Pancreas (tissue), 10 donors: ENCODE measurements around the gene PITPNC1. TPM values are rescaled to one million over a fixed set of nuclear protein-coding genes. Genes with fewer than 3 reads are reported as not detected.
A peak's percentile ranks its signal among the peaks of the same experiment; 100 is the strongest.

ENCODE experiments used
- ATAC-seq, 4 donors: fragments of 200-7000 bp; cut with Tn5 transposase; one replicate each; pipeline versions ENCODE4 v1.8.0 to v1.9.1; 2020; ENCODE audit warnings: mild to moderate bottlenecking in 4 of 4, moderate library complexity in 4 of 4
- DNase-seq, 6 donors: peaks; one replicate each; pipeline ENCODE4 v3.0.0-alpha.2; 2020
- FAIRE-seq: peaks from 2 replicates; lab custom pipeline; 2012; peaks lifted over from hg19 to GRCh38; lab: Jason Lieb, UNC
- H3K27ac ChIP-seq, 4 donors: fragments of 200-600 bp; sonication (generic); 1 replicate in 3 of 4; 2 replicates in 1 of 4; pipeline versions ENCODE4 v1.5.0 to v1.8.0; 2020
- H3K27me3 ChIP-seq, 4 donors: fragments of 200-600 bp; one replicate each; pipeline ENCODE4 v1.8.0; 2021
- H3K36me3 ChIP-seq, 3 donors: fragments of 200-600 bp; sonication (generic) in 1 of 3; one replicate each; pipeline versions ENCODE4 v1.5.0 to v1.8.0; 2020 to 2021
- H3K4me1 ChIP-seq, 3 donors: fragments of 200-600 bp; one replicate each; pipeline ENCODE4 v1.8.0; 2021
- H3K4me3 ChIP-seq, 4 donors: fragments of 200-600 bp; sonication (generic) in 2 of 4; one replicate each; pipeline versions ENCODE4 v1.5.0 to v1.8.0; 2020 to 2021
- H3K9me3 ChIP-seq, 4 donors: fragments of 200-600 bp; one replicate each; pipeline ENCODE4 v1.8.0; 2021
- whole genome bisulfite sequencing, 2 donors: extraction: QIAGEN DNeasy Blood & Tissue Kit; methylation state at CpG; one replicate each; pipeline ENCODE4 v1.1.7; 2013; 5-methylcytosine and 5-hydroxymethylcytosine counted together
- intact Hi-C, 3 donors: fragments of 100-400 bp; cut with DNase I; formaldehyde crosslinking; loops; one replicate each; pipeline versions ENCODE4 v1.11.1 to v1.14.2; 2022
- polyA plus RNA-seq, 2 donors: library from polyadenylated mRNA; stranded (reverse); fragments of 200-250 nt; gene quantifications; one replicate each; pipeline ENCODE4 v1.2.3, GENCODE V29; 2013
- total RNA-seq, 6 donors: library from RNA; stranded (reverse); fragmentation: NEBNext Ultra II Directional in 4 of 6; extraction: Animal tissue kit (Norgen Biotek cat#: 25700) in 4 of 6; gene quantifications; one replicate each; pipeline versions ENCODE4 v1.2.1 to v1.2.4, GENCODE V29; 2021 to 2023
- TF ChIP-seq, protein P1 (sequence below), 4 donors: fragments of 200-600 bp; sonication (generic) in 3 of 4; IDR thresholded peaks; one replicate each; pipeline versions ENCODE4 v1.5.0 to v1.8.0; 2021; ENCODE audit warnings: antibody characterized with exemption in 4 of 4
- donor health status: healthy with polysubstance abuse.
- donor health status: DM: no; HTN: no; CAD: no; lungs with moderate emphysema.
- donor health status: DM: no; HTN: no; CAD: no.
- donor health status: control.
- donor health status: control.
- donor health status: Bipolar disorder and iron deficiency.
- donor health status: DM: yes; HTN: yes; CAD: no.
- donor health status: DM: no; HTN: no; CAD: no.
- donor health status: DM: no; HTN: no; CAD: no.
- donor health status: DM: yes; HTN: yes; CAD: no.

The PITPNC1 gene
- total and polyA plus RNA-seq, 8 donors: 9.5 to 28.8 (median 24.4) TPM

GRCh38 chr17:67353161-67353560 is 23.9 kb upstream of the PITPNC1 start:
- H3K4me3 ChIP-seq: no peak overlapping the region
- DNase-seq (no peak), FAIRE-seq (no peak), ATAC-seq (no peak)
- WGBS, 2 donors: 92 to 95% methylated on average over 9 to 10 of the region's 10 CpGs
- H3K27me3 ChIP-seq: no peaks in the 10 kb centered on the region
- H3K4me1 ChIP-seq: peaks cover 0 to 6% (median 5%) of the 10 kb centered on the region in 3 donors
- H3K9me3 ChIP-seq: no peaks in the 10 kb centered on the region
- intact Hi-C loops: no loop called here
- TF ChIP-seq, protein P1, sequence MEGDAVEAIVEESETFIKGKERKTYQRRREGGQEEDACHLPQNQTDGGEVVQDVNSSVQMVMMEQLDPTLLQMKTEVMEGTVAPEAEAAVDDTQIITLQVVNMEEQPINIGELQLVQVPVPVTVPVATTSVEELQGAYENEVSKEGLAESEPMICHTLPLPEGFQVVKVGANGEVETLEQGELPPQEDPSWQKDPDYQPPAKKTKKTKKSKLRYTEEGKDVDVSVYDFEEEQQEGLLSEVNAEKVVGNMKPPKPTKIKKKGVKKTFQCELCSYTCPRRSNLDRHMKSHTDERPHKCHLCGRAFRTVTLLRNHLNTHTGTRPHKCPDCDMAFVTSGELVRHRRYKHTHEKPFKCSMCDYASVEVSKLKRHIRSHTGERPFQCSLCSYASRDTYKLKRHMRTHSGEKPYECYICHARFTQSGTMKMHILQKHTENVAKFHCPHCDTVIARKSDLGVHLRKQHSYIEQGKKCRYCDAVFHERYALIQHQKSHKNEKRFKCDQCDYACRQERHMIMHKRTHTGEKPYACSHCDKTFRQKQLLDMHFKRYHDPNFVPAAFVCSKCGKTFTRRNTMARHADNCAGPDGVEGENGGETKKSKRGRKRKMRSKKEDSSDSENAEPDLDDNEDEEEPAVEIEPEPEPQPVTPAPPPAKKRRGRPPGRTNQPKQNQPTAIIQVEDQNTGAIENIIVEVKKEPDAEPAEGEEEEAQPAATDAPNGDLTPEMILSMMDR (IDR thresholded peaks at IDR 0.05): no peak
- H3K36me3 ChIP-seq: peaks cover 0 to 37% (median 17%) of the 10 kb centered on the region in 3 donors
- H3K27ac ChIP-seq: no peak overlapping the region

DNA sequence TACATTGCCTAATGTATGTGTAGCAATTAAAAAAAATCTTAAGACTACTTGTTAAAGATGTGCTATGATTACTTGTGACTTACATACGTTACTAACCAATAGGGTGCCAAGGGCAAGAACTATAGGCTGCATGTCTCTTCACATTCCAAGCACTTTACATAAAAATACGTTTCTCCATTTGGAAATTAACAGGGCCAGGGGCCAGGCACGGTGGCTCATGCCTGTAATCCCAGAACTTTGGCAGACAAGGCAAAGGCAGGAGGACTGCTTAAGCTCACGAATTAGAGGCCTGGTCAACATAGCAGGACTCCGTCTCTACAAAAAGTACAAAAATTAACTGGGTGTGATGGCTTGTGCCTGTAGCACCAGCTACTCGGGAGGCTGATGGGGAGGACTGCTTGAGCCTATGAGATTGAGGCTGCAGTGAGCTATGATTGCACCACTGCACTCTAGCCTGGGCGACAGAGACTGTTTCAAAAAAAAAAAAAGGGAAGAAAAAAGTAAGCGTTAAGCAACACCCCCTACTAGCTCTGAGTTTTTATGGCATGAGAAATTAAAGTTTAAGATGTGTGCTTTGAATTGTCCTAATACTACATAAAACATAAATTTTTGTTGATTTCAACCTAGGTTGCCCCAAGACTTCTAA is 23.0 kb upstream of the PITPNC1 start:
- FAIRE-seq: no peak
- TF ChIP-seq, protein P1 (IDR thresholded peaks at IDR 0.05): no peak
- Histone ChIP-seq H3K27ac (no peak overlapping the region), H3K4me3 (no peak overlapping the region), H3K9me3 (no peaks in the 10 kb centered on the region), H3K27me3 (no peaks in the 10 kb centered on the region), H3K36me3 (peaks cover 0 to 28% (median 15%) of the 10 kb centered on the region in 3 donors), H3K4me1 (peaks cover 0 to 6% (median 5%) of the 10 kb centered on the region in 3 donors)
- no peak for DNase-seq
- 89 to 93% methylated on average over 8 of the region's 8 CpGs for WGBS, 2 donors
- intact Hi-C loops: no loop called here
- peak in 1 of 4 donors; percentile 38 for ATAC-seq

GRCh38 chr17:67358612-67359011 is 18.5 kb upstream of the PITPNC1 start:
- FAIRE-seq (no peak), DNase-seq (no peak), ATAC-seq (no peak)
- intact Hi-C loops: no loop called here
- Histone ChIP-seq H3K4me1 (peaks cover 14 to 26% (median 17%) of the 10 kb centered on the region in 3 donors), H3K9me3 (no peaks in the 10 kb centered on the region), H3K4me3 (no peak overlapping the region), H3K27ac (no peak overlapping the region), H3K36me3 (peaks cover 0 to 11% (median 9%) of the 10 kb centered on the region in 3 donors), H3K27me3 (no peaks in the 10 kb centered on the region)
- 71 to 73% methylated on average over 2 of the region's 2 CpGs for WGBS, 2 donors
- TF ChIP-seq, protein P1 (IDR thresholded peaks at IDR 0.05): no peak

DNA sequence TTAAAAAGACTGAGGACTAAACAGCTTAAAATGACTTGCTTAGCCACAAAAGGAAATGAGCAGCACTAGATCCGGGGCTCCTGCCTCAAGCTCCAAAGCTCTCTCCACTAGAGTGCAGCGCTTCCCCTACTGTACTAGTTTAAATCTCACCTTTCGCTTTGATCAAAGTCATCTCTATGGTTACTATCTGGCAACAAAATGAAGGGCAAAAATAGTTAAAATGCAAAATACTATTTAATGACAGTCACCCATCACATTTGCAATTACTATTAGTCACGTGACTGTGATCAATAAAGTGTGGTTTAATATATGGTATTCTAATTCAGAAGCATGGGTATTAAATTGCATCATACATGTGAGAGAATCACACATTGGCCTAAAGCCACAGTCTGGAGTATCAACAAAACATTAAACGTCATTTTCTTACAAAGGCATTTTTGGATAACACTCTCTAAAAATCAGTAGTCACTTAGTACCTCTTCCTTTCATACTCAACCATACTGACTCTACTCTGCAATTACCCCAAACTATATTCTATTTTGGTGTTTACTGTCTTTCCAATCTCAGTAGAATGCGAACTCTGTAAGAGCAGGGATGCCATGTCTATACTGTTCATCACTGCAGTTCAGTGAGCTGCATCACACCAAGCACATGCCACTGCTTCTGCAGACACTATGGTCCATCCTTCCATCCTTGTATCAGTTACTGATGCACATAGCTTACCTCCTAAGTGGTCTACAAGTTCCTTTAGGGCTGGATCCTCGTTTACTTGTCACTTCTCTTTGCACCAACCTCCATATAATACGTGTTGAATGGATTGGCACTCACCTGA is 16.9 kb upstream of the PITPNC1 start:
- Histone ChIP-seq H3K27ac (no peak overlapping the region), H3K27me3 (no peaks in the 10 kb centered on the region), H3K4me1 (peaks cover 17 to 39% (median 23%) of the 10 kb centered on the region in 3 donors), H3K36me3 (peaks cover 0 to 3% (median 3%) of the 10 kb centered on the region in 3 donors), H3K4me3 (no peak overlapping the region), H3K9me3 (no peaks in the 10 kb centered on the region)
- FAIRE-seq (no peak), ATAC-seq (peak in 3 of 4 donors; percentile 57 to 68 (median 61)), DNase-seq (no peak)
- intact Hi-C loops: no loop called here
- TF ChIP-seq, protein P1 (IDR thresholded peaks at IDR 0.05): no peak
- WGBS, 2 donors: 38 to 43% methylated on average over 8 of the region's 8 CpGs
